Endothelial cell of umbilical vein (primary cell): ENCODE results near the gene GPR157. TPM values are rescaled to one million over a fixed set of nuclear protein-coding genes. Genes with fewer than 3 reads are reported as not detected.

Experiments
- BruUV-seq: library from RNA; stranded (reverse); fragments of 400-500 nt; replicated peaks from 2 replicates; lab custom pipeline; 2021; lab: Mats Ljungman, UMichigan
- CTCF ChIA-PET: fragments of 300-600, 350-600 bp; sonication (Branson Sonifier 250); formaldehyde crosslinking; loops from one replicate; lab custom pipeline; 2021; ENCODE audit warnings: antibody characterized with exemption, inconsistent platforms; lab: Charles Lee
- POLR2A ChIA-PET: fragments of 300-600, 350-600 bp; sonication (Branson Sonifier 250); formaldehyde crosslinking; loops from one replicate; lab custom pipeline; 2021; ENCODE audit warnings: antibody characterized with exemption, inconsistent platforms; lab: Charles Lee
- DNase-seq: peaks from one replicate; pipeline ENCODE4 v3.0.0-alpha.2; 2011; ENCODE audit warnings: low read depth, low spot score
- FAIRE-seq: peaks from 2 replicates; lab custom pipeline; 2011; peaks lifted over from hg19 to GRCh38; lab: Jason Lieb, UNC
- H2AFZ ChIP-seq: 2 replicates; pipeline ENCODE4 v1.6.0; 2012; ENCODE audit warnings: low read depth, low read length, control low read depth, inconsistent platforms
- H3K27ac ChIP-seq: 2 replicates; pipeline ENCODE4 v1.5.1; 2011; ENCODE audit warnings: low read depth, mild to moderate bottlenecking, control low read depth, low read length, moderate library complexity; ENCODE audit not compliant: insufficient read depth
- H3K27me3 ChIP-seq, 2 experiments: 2 replicates each; pipeline versions ENCODE4 v1.6.0 to v1.6.1; 2011; ENCODE audit warnings: low read length in 2 of 2, mixed read lengths in 1 of 2; ENCODE audit not compliant: control insufficient read depth in 2 of 2, insufficient read depth in 2 of 2
- H3K36me3 ChIP-seq, 2 experiments: 2 replicates in 1 of 2; 3 replicates in 1 of 2; pipeline ENCODE4 v1.5.1; 2011; ENCODE audit warnings: low read length in 2 of 2, mild to moderate bottlenecking in 1 of 2, moderate library complexity in 1 of 2; ENCODE audit not compliant: control insufficient read depth in 2 of 2, insufficient read depth in 2 of 2; ENCODE audit errors: extremely low read depth in 1 of 2
- H3K4me1 ChIP-seq: 3 replicates; pipeline ENCODE4 v1.5.1; 2011; ENCODE audit warnings: mild to moderate bottlenecking, low read length; ENCODE audit not compliant: control insufficient read depth, insufficient read depth; ENCODE audit errors: extremely low read depth
- H3K4me2 ChIP-seq: 2 replicates; pipeline ENCODE4 v1.6.1; 2011; ENCODE audit warnings: low read length, control low read depth, mixed read lengths; ENCODE audit not compliant: insufficient read depth
- H3K4me3 ChIP-seq, 3 experiments: fragments of 200-600 bp in 1 of 3; sonication (generic), shearing (Covaris generic) in 1 of 3; replicated peaks in 1 of 3; 2 replicates each; pipeline ENCODE4 v1.5.1; 2011 to 2016; ENCODE audit warnings: control low read depth in 3 of 3, low read length in 3 of 3, mild to moderate bottlenecking in 2 of 3, inconsistent platforms in 1 of 3, low read depth in 1 of 3, moderate library complexity in 1 of 3; ENCODE audit not compliant: insufficient read depth in 1 of 3
- H3K79me2 ChIP-seq: 2 replicates; pipeline ENCODE4 v1.6.0; 2012; ENCODE audit warnings: low read length, inconsistent platforms; ENCODE audit not compliant: control insufficient read depth, insufficient read depth
- H3K9ac ChIP-seq: replicated peaks from 2 replicates; pipeline ENCODE3; 2011; ENCODE audit warnings: low read length, control low read depth; ENCODE audit not compliant: insufficient read depth; ENCODE audit errors: extremely low read depth
- H3K9me1 ChIP-seq: replicated peaks from 3 replicates; pipeline ENCODE4 v1.6.0; 2011; ENCODE audit warnings: mild to moderate bottlenecking, low read length; ENCODE audit not compliant: control insufficient read depth, insufficient read depth; ENCODE audit errors: extremely low read depth
- H3K9me3 ChIP-seq: replicated peaks from 2 replicates; pipeline ENCODE4 v1.5.1; 2012; ENCODE audit warnings: low read length, inconsistent platforms; ENCODE audit not compliant: control insufficient read depth, insufficient read depth
- H4K20me1 ChIP-seq: replicated peaks from 2 replicates; pipeline ENCODE3; 2011; ENCODE audit warnings: mild to moderate bottlenecking, low read length; ENCODE audit not compliant: control insufficient read depth, insufficient read depth; ENCODE audit errors: extremely low read depth
- EZH2 ChIP-seq: IDR thresholded peaks from 2 replicates; pipeline ENCODE4 v1.6.1; 2012; ENCODE audit warnings: borderline replicate concordance, low read depth, mild to moderate bottlenecking, moderate library complexity, low read length, inconsistent platforms; ENCODE audit not compliant: severe bottlenecking
- FOS ChIP-seq: IDR thresholded peaks from 2 replicates; pipeline ENCODE4 v1.6.1; 2011; ENCODE audit warnings: mild to moderate bottlenecking, low read length, moderate library complexity, borderline replicate concordance; ENCODE audit not compliant: insufficient read depth
- GATA2 ChIP-seq: IDR thresholded peaks from 2 replicates; pipeline ENCODE4 v1.7.0; 2011; ENCODE audit warnings: low read depth, mild to moderate bottlenecking, moderate library complexity, mixed read lengths, low read length; ENCODE audit not compliant: insufficient read length, insufficient read depth
- JUN ChIP-seq: IDR thresholded peaks from 2 replicates; pipeline ENCODE4 v1.6.1; 2011; ENCODE audit warnings: borderline replicate concordance, low read depth; ENCODE audit not compliant: insufficient read length, insufficient read depth
- MYC ChIP-seq: IDR thresholded peaks from one replicate; pipeline ENCODE4 v1.6.1; 2011; ENCODE audit warnings: mild to moderate bottlenecking, low read depth, low read length
- POLR2A ChIP-seq: IDR thresholded peaks from 2 replicates; pipeline ENCODE4 v1.6.1; 2012; ENCODE audit warnings: low read depth, mild to moderate bottlenecking, control low read depth, low read length
- POLR2AphosphoS5 ChIP-seq: IDR thresholded peaks from 2 replicates; pipeline ENCODE4 v1.6.1; 2012; ENCODE audit warnings: low read depth, mild to moderate bottlenecking, control low read depth, low read length, moderate library complexity; ENCODE audit not compliant: insufficient read depth
- dilution Hi-C: fragments of 300-500 bp; cut with MboI; formaldehyde crosslinking; loops from one replicate; pipeline ENCODE4 v1.15.0; 2019; ENCODE audit warnings: low sequenced_read_pairs; ENCODE audit not compliant: extremely low pct_ligation_motif_present
- intact Hi-C: fragments of 100-400 bp; cut with micrococcal nuclease; formaldehyde crosslinking; loops from one replicate; pipeline ENCODE4 v1.10.0; 2022
- polyA plus RNA-seq, 4 experiments: library from polyadenylated mRNA; depleted of rRNA in 3 of 4; stranded (reverse) in 3 of 4; unstranded in 1 of 4; fragments of >200 nt; gene quantifications; 2 replicates each; pipeline versions ENCODE4 v1.2.1 to v1.2.3, GENCODE V29; 2011 to 2012; ENCODE audit warnings: missing spikeins in 1 of 4
- total RNA-seq: library from RNA; stranded (reverse); gene quantifications from 2 replicates; pipeline ENCODE4 v1.2.3, GENCODE V29; 2021
- TF ChIP-seq, protein P1 (sequence below): IDR thresholded peaks from 2 replicates; pipeline ENCODE4 v1.6.1; 2011; ENCODE audit not compliant: insufficient read depth, insufficient read length
- TF ChIP-seq, protein P2 (sequence below), 2 donors: IDR thresholded peaks; 1 replicate in 1 of 2; 2 replicates in 1 of 2; pipeline ENCODE4 v1.5.1; 2011; ENCODE audit warnings: low read length in 2 of 2, mild to moderate bottlenecking in 2 of 2, moderate library complexity in 2 of 2, control low read depth in 1 of 2, inconsistent platforms in 1 of 2, low read depth in 1 of 2; ENCODE audit not compliant: insufficient read depth in 1 of 2; ENCODE audit errors: extremely low read depth in 1 of 2

The GPR157 gene
- total and polyA plus RNA-seq, 2 donors (not counting 3 experiments of a cell fraction or from before 2014, with no cell fraction given) = 1.0 to 6.5 TPM

DNA sequence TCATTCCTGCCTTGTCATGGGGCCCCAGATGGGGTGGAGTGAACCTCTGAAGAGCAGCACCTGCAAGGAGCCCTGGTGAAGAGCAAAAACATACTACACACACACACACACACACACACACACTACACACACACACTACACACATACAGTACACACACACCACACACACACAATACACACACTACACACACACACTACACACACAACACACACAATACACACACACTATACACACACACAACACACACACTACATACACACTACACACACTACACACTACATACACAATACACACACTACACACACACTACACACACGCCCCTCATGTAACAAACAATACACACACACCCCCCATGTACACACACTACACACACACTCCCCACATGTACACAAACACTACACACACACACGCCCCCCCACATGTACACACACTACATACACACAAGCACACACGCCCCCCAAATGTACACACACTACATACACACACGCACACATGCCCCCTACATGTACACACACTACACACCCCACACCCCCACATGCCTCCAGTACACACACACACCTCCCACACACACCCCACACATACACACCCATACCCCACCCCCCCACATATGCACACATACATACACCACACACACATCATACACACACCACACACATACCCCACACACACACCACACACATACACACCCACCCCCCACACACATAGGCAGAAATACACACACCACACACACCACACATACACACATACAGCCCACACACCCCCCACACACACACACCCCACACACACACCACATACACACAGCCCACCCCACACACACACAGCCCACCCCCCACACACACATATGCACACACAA, 68.8 kb downstream of the GPR157 start:
- Histone ChIP-seq H3K9me1 (no peaks in the 10 kb centered on the region), H4K20me1 (no peaks in the 10 kb centered on the region), H3K4me2 (no peak overlapping the region), H3K9ac (no peak overlapping the region), H3K4me1 (no peaks in the 10 kb centered on the region), H3K27me3 (no peaks in the 10 kb centered on the region), H3K4me3 (no peak overlapping the region), H2AFZ (no peak overlapping the region), H3K36me3 (no peaks in the 10 kb centered on the region), H3K9me3 (no peaks in the 10 kb centered on the region), H3K79me2 (no peaks in the 10 kb centered on the region), H3K27ac (no peak overlapping the region)
- FAIRE-seq (no peak), DNase-seq (no peak)
- TF ChIP-seq FOS = no peak
- no peak for TF ChIP-seq JUN
- TF ChIP-seq POLR2A = no peak
- TF ChIP-seq EZH2 = no peak
- TF ChIP-seq POLR2AphosphoS5 = no peak
- TF ChIP-seq, protein P1, sequence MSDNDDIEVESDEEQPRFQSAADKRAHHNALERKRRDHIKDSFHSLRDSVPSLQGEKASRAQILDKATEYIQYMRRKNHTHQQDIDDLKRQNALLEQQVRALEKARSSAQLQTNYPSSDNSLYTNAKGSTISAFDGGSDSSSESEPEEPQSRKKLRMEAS = no peak
- TF ChIP-seq MYC = no peak
- TF ChIP-seq GATA2 = no peak
- TF ChIP-seq, protein P2, sequence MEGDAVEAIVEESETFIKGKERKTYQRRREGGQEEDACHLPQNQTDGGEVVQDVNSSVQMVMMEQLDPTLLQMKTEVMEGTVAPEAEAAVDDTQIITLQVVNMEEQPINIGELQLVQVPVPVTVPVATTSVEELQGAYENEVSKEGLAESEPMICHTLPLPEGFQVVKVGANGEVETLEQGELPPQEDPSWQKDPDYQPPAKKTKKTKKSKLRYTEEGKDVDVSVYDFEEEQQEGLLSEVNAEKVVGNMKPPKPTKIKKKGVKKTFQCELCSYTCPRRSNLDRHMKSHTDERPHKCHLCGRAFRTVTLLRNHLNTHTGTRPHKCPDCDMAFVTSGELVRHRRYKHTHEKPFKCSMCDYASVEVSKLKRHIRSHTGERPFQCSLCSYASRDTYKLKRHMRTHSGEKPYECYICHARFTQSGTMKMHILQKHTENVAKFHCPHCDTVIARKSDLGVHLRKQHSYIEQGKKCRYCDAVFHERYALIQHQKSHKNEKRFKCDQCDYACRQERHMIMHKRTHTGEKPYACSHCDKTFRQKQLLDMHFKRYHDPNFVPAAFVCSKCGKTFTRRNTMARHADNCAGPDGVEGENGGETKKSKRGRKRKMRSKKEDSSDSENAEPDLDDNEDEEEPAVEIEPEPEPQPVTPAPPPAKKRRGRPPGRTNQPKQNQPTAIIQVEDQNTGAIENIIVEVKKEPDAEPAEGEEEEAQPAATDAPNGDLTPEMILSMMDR (IDR thresholded peaks at IDR 0.05; ENCODE audit: extremely low read depth in 1 of 2, insufficient read depth in 1 of 2, low read depth in 1 of 2, low read length in 2 of 2) = no peak
- POLR2A ChIA-PET = no interaction called here
- intact Hi-C loops (no loop called here), dilution Hi-C loops (no loop called here)
- no TSS peak for BruUV-seq
- CTCF ChIA-PET = no interaction called here
